ENCODE results near the gene USP40.

- TF ChIP-seq CTCF (IDR thresholded peaks at IDR 0.05) (no peak), POLR2A (IDR thresholded peaks at IDR 0.05) (no peak)
Observed at GRCh38 chr2:233565685-233566140, 869 bp downstream of the USP40 start.
